A549 treated with dexamethasone at 1 μM for 4 hours (cell line): ENCODE measurements around the gene NFAT5. TPM values are rescaled to one million over a fixed set of nuclear protein-coding genes. Genes with fewer than 3 reads are reported as not detected.

Experiments used
- total RNA-seq: library from RNA; stranded (reverse); fragments of 200-300 nt; extraction: Qiagen RNA extraction; gene quantifications from 5 replicates; pipeline ENCODE4 v1.2.3, GENCODE V29; 2022

Gene NFAT5, protein sequence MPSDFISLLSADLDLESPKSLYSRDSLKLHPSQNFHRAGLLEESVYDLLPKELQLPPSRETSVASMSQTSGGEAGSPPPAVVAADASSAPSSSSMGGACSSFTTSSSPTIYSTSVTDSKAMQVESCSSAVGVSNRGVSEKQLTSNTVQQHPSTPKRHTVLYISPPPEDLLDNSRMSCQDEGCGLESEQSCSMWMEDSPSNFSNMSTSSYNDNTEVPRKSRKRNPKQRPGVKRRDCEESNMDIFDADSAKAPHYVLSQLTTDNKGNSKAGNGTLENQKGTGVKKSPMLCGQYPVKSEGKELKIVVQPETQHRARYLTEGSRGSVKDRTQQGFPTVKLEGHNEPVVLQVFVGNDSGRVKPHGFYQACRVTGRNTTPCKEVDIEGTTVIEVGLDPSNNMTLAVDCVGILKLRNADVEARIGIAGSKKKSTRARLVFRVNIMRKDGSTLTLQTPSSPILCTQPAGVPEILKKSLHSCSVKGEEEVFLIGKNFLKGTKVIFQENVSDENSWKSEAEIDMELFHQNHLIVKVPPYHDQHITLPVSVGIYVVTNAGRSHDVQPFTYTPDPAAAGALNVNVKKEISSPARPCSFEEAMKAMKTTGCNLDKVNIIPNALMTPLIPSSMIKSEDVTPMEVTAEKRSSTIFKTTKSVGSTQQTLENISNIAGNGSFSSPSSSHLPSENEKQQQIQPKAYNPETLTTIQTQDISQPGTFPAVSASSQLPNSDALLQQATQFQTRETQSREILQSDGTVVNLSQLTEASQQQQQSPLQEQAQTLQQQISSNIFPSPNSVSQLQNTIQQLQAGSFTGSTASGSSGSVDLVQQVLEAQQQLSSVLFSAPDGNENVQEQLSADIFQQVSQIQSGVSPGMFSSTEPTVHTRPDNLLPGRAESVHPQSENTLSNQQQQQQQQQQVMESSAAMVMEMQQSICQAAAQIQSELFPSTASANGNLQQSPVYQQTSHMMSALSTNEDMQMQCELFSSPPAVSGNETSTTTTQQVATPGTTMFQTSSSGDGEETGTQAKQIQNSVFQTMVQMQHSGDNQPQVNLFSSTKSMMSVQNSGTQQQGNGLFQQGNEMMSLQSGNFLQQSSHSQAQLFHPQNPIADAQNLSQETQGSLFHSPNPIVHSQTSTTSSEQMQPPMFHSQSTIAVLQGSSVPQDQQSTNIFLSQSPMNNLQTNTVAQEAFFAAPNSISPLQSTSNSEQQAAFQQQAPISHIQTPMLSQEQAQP (N-terminal part only)
- total RNA-seq = 3.4 to 9.5 TPM (median 7.7 TPM) in 5 replicates

DNA sequence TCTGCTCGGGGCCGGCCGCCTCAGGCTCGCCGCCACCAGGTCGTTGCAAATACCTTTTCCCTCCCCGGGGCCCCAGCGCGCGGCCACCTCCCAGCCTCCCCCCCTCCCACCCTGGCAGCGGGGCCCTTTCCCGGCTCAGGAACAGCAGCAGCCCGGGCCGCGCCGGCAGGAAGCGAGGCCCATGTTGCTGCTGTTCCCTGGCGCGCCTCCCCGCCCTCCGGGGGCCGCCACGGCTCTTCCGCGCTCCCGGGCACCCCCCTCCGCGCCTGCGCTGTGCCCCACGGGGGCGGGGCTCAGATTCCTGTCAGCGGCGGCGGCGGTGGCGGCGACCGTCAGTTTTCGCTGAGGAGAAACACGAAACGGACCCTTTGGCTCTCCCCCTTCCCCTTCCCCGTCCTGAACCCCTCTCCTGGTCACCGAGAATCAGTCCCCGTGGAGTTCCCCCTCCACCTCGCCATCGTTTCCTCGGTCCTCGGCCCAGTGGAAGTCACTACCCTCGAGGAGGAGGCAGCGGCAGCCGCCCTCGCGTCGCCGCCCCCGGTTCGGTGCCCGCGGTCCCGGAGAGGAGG, at the start of gene NFAT5:
Gene NFAT5, plus strand, starts transcription at position 296 of the 569 bp plus-strand sequence. CDS start 336 bp downstream, outside the sequence.

DNA sequence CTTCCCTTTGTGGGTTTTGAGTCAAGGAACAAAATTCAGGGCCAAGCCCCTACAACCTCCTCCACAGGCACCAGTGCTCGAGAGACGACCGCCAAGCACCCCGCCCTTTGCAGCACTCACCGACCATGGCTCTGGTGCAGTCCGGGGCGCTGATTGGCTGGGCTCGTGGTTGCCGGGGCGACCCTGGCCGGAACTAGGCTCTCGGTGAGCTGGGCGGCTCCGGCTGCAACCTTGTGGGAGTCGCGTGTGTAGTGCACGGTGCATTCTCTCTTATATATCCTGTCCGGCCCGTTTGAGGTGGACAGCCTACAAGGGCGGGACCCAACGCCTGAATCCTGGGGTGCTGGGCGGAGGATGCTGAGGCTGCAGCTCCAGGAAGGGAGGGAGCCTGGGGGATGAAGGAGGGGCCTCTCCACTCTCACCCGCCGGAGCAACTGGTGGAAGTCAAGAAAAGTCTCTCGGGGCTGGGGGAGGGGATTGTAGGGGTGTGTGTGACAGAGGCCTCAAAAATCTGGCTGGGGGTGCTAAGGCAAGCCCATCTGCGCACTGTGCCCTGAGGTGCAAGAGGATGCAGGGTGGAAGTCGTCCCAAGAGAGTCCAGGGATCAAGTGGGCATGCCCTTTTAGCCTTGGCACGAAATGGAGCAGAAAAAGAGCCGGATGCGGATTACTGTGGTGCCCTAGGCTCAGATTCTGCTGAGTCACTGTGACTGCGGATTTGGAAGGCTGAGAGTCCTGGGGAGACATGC, 160.7 kb downstream of the NFAT5 start, which contains the start of gene NQO1:
Gene NQO1, minus strand, starts transcription at position 248 of the 748 bp plus-strand sequence. Its CDS starts 121 bp downstream, at position 127.

Other genes starting within 250 kb of the NFAT5 start
- 19.2 to 34.1 TPM (median 32.2 TPM) in 5 replicates for gene PDF, start 235.4 kb upstream of the NFAT5 start, total RNA-seq
- 19.0 to 28.0 TPM (median 27.3 TPM) in 5 replicates for gene COG8, start 226.4 kb upstream of the NFAT5 start, total RNA-seq
- gene NIP7, start 226.2 kb upstream of the NFAT5 start, total RNA-seq = 56.2 to 68.7 TPM (median 57.0 TPM) in 5 replicates
- 0.08 TPM in 1 of 5 replicates, not detected in the others for gene TMED6, start 214.2 kb upstream of the NFAT5 start, total RNA-seq
- gene TERF2, start 180.0 kb upstream of the NFAT5 start, total RNA-seq = 21.0 to 25.4 TPM (median 23.2 TPM) in 5 replicates
- gene CYB5B, start 141.3 kb upstream of the NFAT5 start, total RNA-seq = 207 to 236 TPM (median 216 TPM) in 5 replicates
- gene NQO1, start 160.6 kb downstream of the NFAT5 start, total RNA-seq = 2,154 to 2,357 TPM (median 2,312 TPM) in 5 replicates
- gene NOB1, start 189.0 kb downstream of the NFAT5 start, total RNA-seq = 110 to 121 TPM (median 113 TPM) in 5 replicates
- 19.1 to 24.6 TPM (median 22.9 TPM) in 5 replicates for gene WWP2, start 196.4 kb downstream of the NFAT5 start, total RNA-seq